OCI-LY3 (cell line): ENCODE measurements around the gene KLHL13.
A peak's percentile ranks its signal among the peaks of the same experiment; 100 is the strongest.

Experiments
- H2AFZ ChIP-seq: fragments of 200-600, 300-600 bp; shearing (Covaris generic); 2 replicates; pipeline ENCODE4 v1.6.0; 2014; ENCODE audit warnings: antibody characterized with exemption, low read depth, low read length
- H3K27ac ChIP-seq: fragments of 200-600, 300-600 bp; sonication (generic); 2 replicates; pipeline ENCODE4 v1.5.1; 2014; ENCODE audit warnings: mild to moderate bottlenecking, low read length, moderate library complexity, mixed read lengths
- H3K27me3 ChIP-seq: fragments of 200-600, 300-600 bp; sonication (generic); 2 replicates; pipeline ENCODE4 v1.6.1; 2014; ENCODE audit warnings: low read depth, low read length, mixed read lengths
- H3K36me3 ChIP-seq: fragments of 200-600, 300-600 bp; sonication (generic); replicated peaks from 2 replicates; pipeline ENCODE3; 2014; ENCODE audit warnings: low read depth, low read length, mixed read lengths
- H3K4me1 ChIP-seq: fragments of 300-600, 200-600 bp; sonication (generic); 2 replicates; pipeline ENCODE4 v1.6.1; 2014; ENCODE audit warnings: low read length, mixed read lengths
- H3K4me2 ChIP-seq: fragments of 200-600, 300-600 bp; sonication (generic); 2 replicates; pipeline ENCODE4 v1.6.1; 2014; ENCODE audit warnings: low read length, mixed read lengths
- H3K4me3 ChIP-seq: fragments of 300-600, 200-600 bp; sonication (generic); 2 replicates; pipeline ENCODE4 v1.5.1; 2014; ENCODE audit warnings: antibody characterized with exemption, mild to moderate bottlenecking, low read length, moderate library complexity
- H3K79me2 ChIP-seq: fragments of 300-600, 200-600 bp; shearing (Covaris generic); 2 replicates; pipeline ENCODE4 v1.6.1; 2014; ENCODE audit warnings: mild to moderate bottlenecking, low read length, mixed read lengths
- H3K9ac ChIP-seq: fragments of 300-600, 200-600 bp; shearing (Covaris generic); 2 replicates; pipeline ENCODE4 v1.6.0; 2014; ENCODE audit warnings: mild to moderate bottlenecking, low read length, moderate library complexity
- H3K9me3 ChIP-seq: fragments of 200-600, 300-600 bp; shearing (Covaris generic); 2 replicates; pipeline ENCODE4 v1.6.1; 2014; ENCODE audit warnings: low read length, mixed read lengths; ENCODE audit not compliant: insufficient read depth
- H4K20me1 ChIP-seq: fragments of 200-600, 300-600 bp; sonication (generic); 2 replicates; pipeline ENCODE4 v1.6.1; 2016; ENCODE audit warnings: low read length, mixed read lengths; ENCODE audit not compliant: insufficient read depth
- EZH2phosphoT487 ChIP-seq: fragments of 200-600 bp; shearing (Covaris generic); IDR thresholded peaks from 2 replicates; pipeline ENCODE4 v1.6.1; 2018; ENCODE audit warnings: antibody characterized with exemption, mixed run types, low read depth
- TF ChIP-seq, protein P1 (sequence below): fragments of 200-600, 300-600 bp; sonication (generic); IDR thresholded peaks from 2 replicates; pipeline ENCODE4 v1.5.1; 2014; ENCODE audit warnings: antibody characterized with exemption, low read length, low read depth

KLHL13 gene, protein sequence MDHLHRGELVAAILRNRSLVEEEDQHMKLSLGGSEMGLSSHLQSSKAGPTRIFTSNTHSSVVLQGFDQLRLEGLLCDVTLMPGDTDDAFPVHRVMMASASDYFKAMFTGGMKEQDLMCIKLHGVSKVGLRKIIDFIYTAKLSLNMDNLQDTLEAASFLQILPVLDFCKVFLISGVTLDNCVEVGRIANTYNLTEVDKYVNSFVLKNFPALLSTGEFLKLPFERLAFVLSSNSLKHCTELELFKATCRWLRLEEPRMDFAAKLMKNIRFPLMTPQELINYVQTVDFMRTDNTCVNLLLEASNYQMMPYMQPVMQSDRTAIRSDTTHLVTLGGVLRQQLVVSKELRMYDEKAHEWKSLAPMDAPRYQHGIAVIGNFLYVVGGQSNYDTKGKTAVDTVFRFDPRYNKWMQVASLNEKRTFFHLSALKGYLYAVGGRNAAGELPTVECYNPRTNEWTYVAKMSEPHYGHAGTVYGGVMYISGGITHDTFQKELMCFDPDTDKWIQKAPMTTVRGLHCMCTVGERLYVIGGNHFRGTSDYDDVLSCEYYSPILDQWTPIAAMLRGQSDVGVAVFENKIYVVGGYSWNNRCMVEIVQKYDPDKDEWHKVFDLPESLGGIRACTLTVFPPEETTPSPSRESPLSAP

DNA sequence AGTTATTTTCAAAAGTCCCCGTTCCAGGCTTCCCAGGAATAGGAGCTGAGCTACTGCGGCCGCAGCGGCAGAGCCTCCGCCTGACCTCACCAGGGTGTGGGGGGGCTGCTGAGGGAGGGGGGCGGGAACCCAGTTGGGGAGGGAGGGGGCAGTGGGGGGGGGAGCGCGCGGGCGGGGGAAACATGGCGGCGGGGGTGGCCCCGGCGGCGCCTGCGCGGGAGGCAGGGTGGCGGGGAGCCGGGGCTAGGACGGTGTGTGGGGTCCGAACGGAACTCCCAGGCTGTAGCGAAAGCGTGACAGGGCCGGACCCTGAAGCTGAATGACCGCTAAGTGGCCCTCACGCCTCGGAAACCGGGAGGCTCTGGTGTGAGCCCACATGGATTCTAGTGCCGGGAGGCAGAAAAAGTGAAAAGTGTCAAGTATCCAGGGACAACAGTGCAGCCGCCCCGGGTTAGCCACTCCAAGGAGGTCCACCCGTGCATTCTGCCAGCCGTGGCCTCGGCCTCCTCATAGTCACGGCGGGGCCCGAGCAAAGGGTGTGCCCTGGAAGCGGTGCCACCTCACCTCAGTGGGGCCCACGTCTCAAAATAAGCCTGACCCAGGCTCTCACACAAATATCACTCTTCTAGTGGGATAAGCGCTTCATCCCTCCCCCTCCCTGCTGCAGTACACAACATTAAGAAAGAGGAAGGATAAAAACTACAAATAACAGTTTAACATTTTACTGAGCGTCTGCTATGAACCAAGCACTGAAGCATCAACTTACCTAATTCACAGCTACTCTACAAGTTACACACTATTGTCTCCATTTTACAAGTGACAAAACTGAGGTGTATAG, at the start of gene KLHL13:
KLHL13 (minus strand) TSS at position 98 of the 838 bp plus-strand sequence. CDS start 88,337 bp downstream, outside the sequence.
- H4K20me1 ChIP-seq: no peaks in the 10 kb centered on the region
- peak within 1 kb of the TSS; percentile 11; the same call in 1 of the 2 replicates for H3K27ac ChIP-seq
- TF ChIP-seq, protein P1, sequence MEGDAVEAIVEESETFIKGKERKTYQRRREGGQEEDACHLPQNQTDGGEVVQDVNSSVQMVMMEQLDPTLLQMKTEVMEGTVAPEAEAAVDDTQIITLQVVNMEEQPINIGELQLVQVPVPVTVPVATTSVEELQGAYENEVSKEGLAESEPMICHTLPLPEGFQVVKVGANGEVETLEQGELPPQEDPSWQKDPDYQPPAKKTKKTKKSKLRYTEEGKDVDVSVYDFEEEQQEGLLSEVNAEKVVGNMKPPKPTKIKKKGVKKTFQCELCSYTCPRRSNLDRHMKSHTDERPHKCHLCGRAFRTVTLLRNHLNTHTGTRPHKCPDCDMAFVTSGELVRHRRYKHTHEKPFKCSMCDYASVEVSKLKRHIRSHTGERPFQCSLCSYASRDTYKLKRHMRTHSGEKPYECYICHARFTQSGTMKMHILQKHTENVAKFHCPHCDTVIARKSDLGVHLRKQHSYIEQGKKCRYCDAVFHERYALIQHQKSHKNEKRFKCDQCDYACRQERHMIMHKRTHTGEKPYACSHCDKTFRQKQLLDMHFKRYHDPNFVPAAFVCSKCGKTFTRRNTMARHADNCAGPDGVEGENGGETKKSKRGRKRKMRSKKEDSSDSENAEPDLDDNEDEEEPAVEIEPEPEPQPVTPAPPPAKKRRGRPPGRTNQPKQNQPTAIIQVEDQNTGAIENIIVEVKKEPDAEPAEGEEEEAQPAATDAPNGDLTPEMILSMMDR: no peak
- TF ChIP-seq EZH2phosphoT487: no peak
- no peaks in the 10 kb centered on the region for H3K79me2 ChIP-seq
- H3K27me3 ChIP-seq: no peaks in the 10 kb centered on the region
- no peaks in the 10 kb centered on the region for H3K36me3 ChIP-seq
- H2AFZ ChIP-seq: peak within 1 kb of the TSS; percentile 96
- H3K4me1 ChIP-seq: peaks cover 13% of the 10 kb centered on the region
- peak within 1 kb of the TSS; percentile 88 for H3K9ac ChIP-seq
- peak within 1 kb of the TSS; percentile 81 for H3K4me2 ChIP-seq
- H3K4me3 ChIP-seq: peak within 1 kb of the TSS; percentile 97
- H3K9me3 ChIP-seq: no peaks in the 10 kb centered on the region

- H3K27ac ChIP-seq: no peak overlapping the region
Observed at GRCh38 chrX:118164138-118164537, 47.5 kb upstream of the KLHL13 start.

DNA sequence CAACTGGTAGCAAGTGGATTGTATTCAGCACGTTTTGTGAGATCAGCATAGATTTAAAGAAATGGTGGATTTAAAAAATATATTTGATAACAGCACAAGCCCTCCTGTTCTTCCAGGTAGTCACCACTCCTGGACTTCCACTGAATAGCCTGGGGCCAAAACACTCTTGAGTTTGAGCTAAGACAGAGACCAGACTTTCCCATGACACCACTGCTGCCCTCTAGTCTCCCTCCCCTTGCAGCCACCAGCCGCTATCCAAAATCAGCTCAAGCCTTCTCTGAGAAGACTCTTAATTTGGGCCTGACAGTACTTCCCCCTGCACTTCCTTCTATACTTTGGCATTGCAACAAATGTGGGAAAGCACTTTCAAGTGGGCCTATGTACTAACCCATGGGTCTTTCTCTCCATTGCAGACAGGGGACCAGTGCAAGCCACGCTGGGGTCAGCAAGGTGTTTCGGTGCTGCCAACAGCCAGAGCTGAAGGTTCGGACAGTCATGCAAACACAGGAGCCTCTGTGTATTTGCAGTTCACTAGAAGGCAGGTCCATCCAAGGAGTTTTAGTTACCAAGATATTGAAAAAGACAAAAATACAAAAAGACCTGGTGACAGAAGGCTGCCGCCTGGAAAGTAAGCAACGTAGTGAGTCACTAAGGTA, 40.5 kb upstream of the KLHL13 start:
- no peaks in the 10 kb centered on the region for H3K9me3 ChIP-seq
- no peak overlapping the region for H3K4me2 ChIP-seq
- no peak overlapping the region for H2AFZ ChIP-seq
- no peaks in the 10 kb centered on the region for H4K20me1 ChIP-seq
- H3K36me3 ChIP-seq: no peaks in the 10 kb centered on the region
- H3K27ac ChIP-seq: no peak overlapping the region
- H3K4me1 ChIP-seq: no peaks in the 10 kb centered on the region
- H3K4me3 ChIP-seq: no peak overlapping the region
- no peaks in the 10 kb centered on the region for H3K27me3 ChIP-seq
- H3K79me2 ChIP-seq: no peaks in the 10 kb centered on the region
- TF ChIP-seq, protein P1: no peak
- no peak for TF ChIP-seq EZH2phosphoT487
- no peak overlapping the region for H3K9ac ChIP-seq

More at GRCh38 chrX:118164138-118164537, 47.5 kb upstream of the KLHL13 start:
- no peak overlapping the region for H2AFZ ChIP-seq
- no peaks in the 10 kb centered on the region for H3K79me2 ChIP-seq
- H3K9ac ChIP-seq: no peak overlapping the region
- no peak overlapping the region for H3K4me2 ChIP-seq
- no peaks in the 10 kb centered on the region for H3K4me1 ChIP-seq
- no peak overlapping the region for H3K4me3 ChIP-seq
- TF ChIP-seq EZH2phosphoT487: no peak
- TF ChIP-seq, protein P1: no peak
- H4K20me1 ChIP-seq: no peaks in the 10 kb centered on the region
- no peaks in the 10 kb centered on the region for H3K36me3 ChIP-seq
- no peaks in the 10 kb centered on the region for H3K9me3 ChIP-seq
- no peaks in the 10 kb centered on the region for H3K27me3 ChIP-seq
